Measurements from ENCODE around the gene ZFAND3. TPM values are rescaled to one million over a fixed set of nuclear protein-coding genes. Genes with fewer than 3 reads are reported as not detected.
"Not testable (repeated sequence)": the region's sequence is repeated elsewhere in the genome, so short reads cannot be mapped to it uniquely, and the experiment has no call there.

Gene ZFAND3
- total RNA-seq, 2 experiments from 2014 or later, result 8.3 to 33.8 TPM

DNA sequence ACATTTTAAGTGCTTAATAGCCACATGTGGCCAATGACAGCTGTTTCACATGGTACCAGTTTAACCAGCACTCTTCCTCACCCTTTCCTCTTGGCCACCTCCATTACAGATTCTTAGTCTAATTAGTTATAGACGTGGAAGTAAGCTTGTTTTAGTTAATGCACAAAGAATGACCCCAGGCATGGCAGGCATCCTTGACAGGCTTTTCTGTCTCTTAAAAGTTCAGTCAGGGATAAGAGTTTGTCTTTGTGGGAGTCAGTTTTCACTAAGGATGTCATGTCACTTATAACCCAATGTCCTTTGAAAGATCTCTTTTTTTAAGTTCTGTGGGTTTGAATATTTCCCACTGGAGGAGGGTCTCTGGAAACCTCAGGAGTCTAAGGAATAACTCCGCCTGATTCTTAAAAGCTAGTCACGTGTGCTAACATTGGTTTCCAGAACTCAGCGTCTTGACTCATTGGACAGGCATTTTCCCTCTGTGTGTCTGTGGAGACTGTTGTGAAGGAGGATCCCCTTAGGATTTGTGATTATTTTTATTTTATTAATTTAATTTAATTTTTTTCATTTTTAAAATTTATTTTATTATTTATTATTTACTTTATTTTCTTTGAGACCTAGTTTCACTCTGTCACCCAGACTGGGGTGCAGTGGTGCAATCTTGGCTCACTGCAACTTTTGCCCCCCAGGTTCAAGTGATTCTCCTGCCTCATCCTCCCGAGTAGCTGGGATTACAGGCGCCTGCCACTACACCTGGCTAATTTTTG is 171.4 kb downstream of the ZFAND3 start:
- ChIA-PET CTCF (ENCODE audit: unreplicated experiment) (no interaction called here), POLR2A (interaction anchor here (0.6 to 0.7 kb wide), 2 partner anchors 9 to 13 kb away, joined by 3 read pairs; no protein-coding TSS in a partner anchor)
- Histone ChIP-seq H3K27ac (ENCODE audit: low read depth, low read length, poor library complexity, severe bottlenecking) (no peak overlapping the region), H3K4me1 (ENCODE audit: insufficient read depth, low read length, poor library complexity, severe bottlenecking) (no peaks in the 10 kb centered on the region), H3K9me2 (ENCODE audit: insufficient read depth, low read length) (no peaks in the 10 kb centered on the region), H3K36me3 (ENCODE audit: insufficient read depth, low read length) (no peaks in the 10 kb centered on the region), H3K9me3 (ENCODE audit: low read length) (no peaks in the 10 kb centered on the region), H4K20me1 (ENCODE audit: insufficient read depth, low read length) (peaks cover 25% of the 10 kb centered on the region), H2AFZ (ENCODE audit: low read length) (no peak overlapping the region), H3K4me3 (ENCODE audit: low read depth, low read length, poor library complexity, severe bottlenecking) (no peak overlapping the region), H3K79me2 (ENCODE audit: insufficient read depth, low read depth, low read length) (no peaks in the 10 kb centered on the region), H3K4me2 (ENCODE audit: low read length) (no peak overlapping the region)
- DNase-seq (ENCODE audit: low spot score), result no peak
- BruUV-seq (replicated peaks), result no TSS peak
- intact Hi-C loops (cut with micrococcal nuclease; ENCODE audit: unreplicated experiment), result no loop called here
- no peak for TF ChIP-seq EZH2phosphoT487 (IDR thresholded peaks at IDR 0.05; ENCODE audit: borderline replicate concordance, low read depth, low read length)
- TF ChIP-seq, protein P1, sequence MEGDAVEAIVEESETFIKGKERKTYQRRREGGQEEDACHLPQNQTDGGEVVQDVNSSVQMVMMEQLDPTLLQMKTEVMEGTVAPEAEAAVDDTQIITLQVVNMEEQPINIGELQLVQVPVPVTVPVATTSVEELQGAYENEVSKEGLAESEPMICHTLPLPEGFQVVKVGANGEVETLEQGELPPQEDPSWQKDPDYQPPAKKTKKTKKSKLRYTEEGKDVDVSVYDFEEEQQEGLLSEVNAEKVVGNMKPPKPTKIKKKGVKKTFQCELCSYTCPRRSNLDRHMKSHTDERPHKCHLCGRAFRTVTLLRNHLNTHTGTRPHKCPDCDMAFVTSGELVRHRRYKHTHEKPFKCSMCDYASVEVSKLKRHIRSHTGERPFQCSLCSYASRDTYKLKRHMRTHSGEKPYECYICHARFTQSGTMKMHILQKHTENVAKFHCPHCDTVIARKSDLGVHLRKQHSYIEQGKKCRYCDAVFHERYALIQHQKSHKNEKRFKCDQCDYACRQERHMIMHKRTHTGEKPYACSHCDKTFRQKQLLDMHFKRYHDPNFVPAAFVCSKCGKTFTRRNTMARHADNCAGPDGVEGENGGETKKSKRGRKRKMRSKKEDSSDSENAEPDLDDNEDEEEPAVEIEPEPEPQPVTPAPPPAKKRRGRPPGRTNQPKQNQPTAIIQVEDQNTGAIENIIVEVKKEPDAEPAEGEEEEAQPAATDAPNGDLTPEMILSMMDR (conservative IDR thresholded peaks at IDR 0.05; ENCODE audit: low read length), result no peak

DNA sequence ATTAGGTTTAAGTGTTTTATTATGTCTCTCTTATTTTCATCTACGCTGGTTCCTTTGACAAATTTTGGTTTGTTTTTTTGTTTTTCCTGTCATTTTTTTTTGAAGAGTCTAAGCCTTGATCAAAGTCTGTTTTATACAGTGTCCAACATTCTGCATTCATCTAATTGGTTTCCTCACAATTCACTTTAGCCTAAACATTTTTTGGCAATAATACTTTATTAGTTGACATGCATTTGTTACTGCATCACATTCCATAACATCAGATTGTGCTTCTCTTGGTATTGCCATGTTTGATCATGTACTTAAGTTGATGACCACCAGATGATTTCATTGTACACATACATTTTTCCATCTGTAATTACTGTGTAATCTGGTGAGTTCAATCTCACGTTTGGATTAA is 173.2 kb downstream of the ZFAND3 start:
- Histone ChIP-seq H2AFZ (ENCODE audit: low read length) (no peak overlapping the region), H3K9me2 (ENCODE audit: insufficient read depth, low read length) (no peaks in the 10 kb centered on the region), H3K4me3 (ENCODE audit: low read depth, low read length, poor library complexity, severe bottlenecking) (no peak overlapping the region), H3K79me2 (ENCODE audit: insufficient read depth, low read depth, low read length) (no peaks in the 10 kb centered on the region), H4K20me1 (ENCODE audit: insufficient read depth, low read length) (peaks cover 25% of the 10 kb centered on the region), H3K27ac (ENCODE audit: low read depth, low read length, poor library complexity, severe bottlenecking) (no peak overlapping the region), H3K4me2 (ENCODE audit: low read length) (no peak overlapping the region), H3K36me3 (ENCODE audit: insufficient read depth, low read length) (no peaks in the 10 kb centered on the region), H3K4me1 (ENCODE audit: insufficient read depth, low read length, poor library complexity, severe bottlenecking) (no peaks in the 10 kb centered on the region), H3K9me3 (ENCODE audit: low read length) (no peaks in the 10 kb centered on the region)
- BruUV-seq (replicated peaks), result no TSS peak
- intact Hi-C loops (cut with micrococcal nuclease; ENCODE audit: unreplicated experiment), result no loop called here
- POLR2A ChIA-PET, result interaction anchor here (0.7 to 1.0 kb wide), 2 partner anchors 14 to 15 kb away, joined by 3 read pairs; no protein-coding TSS in a partner anchor
- TF ChIP-seq, protein P1 (conservative IDR thresholded peaks at IDR 0.05; ENCODE audit: low read length), result no peak
- no peak for TF ChIP-seq EZH2phosphoT487 (IDR thresholded peaks at IDR 0.05; ENCODE audit: borderline replicate concordance, low read depth, low read length)
- CTCF ChIA-PET (ENCODE audit: unreplicated experiment), result no interaction called here
- DNase-seq (ENCODE audit: low spot score), result no peak

DNA sequence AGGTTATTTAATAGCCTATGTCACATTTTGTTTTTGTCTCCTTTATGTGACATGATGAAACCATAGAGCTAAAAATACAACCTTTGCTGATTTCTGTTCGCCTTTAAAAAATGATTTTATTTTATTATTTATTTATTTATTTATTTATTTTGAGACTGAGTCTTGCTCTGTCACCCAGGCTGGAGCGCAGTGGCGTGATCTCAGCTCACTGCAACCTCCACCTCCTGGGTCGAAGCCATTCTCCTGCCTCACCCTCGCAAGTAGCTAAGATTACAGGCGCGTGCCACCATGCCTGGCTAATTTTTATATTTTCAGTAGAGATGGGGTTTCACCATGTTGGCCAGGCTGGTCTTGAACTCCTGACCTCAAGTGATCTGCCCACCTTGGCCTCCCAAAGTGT is 173.7 kb downstream of the ZFAND3 start:
- H2AFZ ChIP-seq (ENCODE audit: low read length); intact Hi-C loops (cut with micrococcal nuclease; ENCODE audit: unreplicated experiment); H3K27ac ChIP-seq (ENCODE audit: low read depth, low read length, poor library complexity, severe bottlenecking); H3K4me1 ChIP-seq (ENCODE audit: insufficient read depth, low read length, poor library complexity, severe bottlenecking); H3K9me3 ChIP-seq (ENCODE audit: low read length); H3K79me2 ChIP-seq (ENCODE audit: insufficient read depth, low read depth, low read length); H3K4me2 ChIP-seq (ENCODE audit: low read length); H3K9me2 ChIP-seq (ENCODE audit: insufficient read depth, low read length); CTCF ChIA-PET (ENCODE audit: unreplicated experiment); H3K36me3 ChIP-seq (ENCODE audit: insufficient read depth, low read length); DNase-seq (ENCODE audit: low spot score); H3K4me3 ChIP-seq (ENCODE audit: low read depth, low read length, poor library complexity, severe bottlenecking); BruUV-seq (replicated peaks): not testable (repeated sequence)
- H4K20me1 ChIP-seq (ENCODE audit: insufficient read depth, low read length), result peaks cover 25% of the 10 kb centered on the region
- POLR2A ChIA-PET, result interaction anchor here (0.7 kb wide), 1 partner anchor 14 kb away, joined by 3 read pairs; no protein-coding TSS in a partner anchor

Data from OCI-LY7 (cell line).